C4-2B (cell line): ENCODE data around the gene PHACTR4.

Experiments used
- H3K27ac ChIP-seq: fragments of 450-650 bp; 2 replicates; pipeline ENCODE4 v1.5.1; 2017
- CTCF ChIP-seq: fragments of 450-650 bp; conservative IDR thresholded peaks from 2 replicates; pipeline ENCODE4 v1.5.1; 2017; ENCODE audit warnings: mild to moderate bottlenecking
- ZFX ChIP-seq: fragments of 450-650 bp; IDR thresholded peaks from 2 replicates; pipeline ENCODE4 v1.6.1; 2017

Gene PHACTR4

DNA sequence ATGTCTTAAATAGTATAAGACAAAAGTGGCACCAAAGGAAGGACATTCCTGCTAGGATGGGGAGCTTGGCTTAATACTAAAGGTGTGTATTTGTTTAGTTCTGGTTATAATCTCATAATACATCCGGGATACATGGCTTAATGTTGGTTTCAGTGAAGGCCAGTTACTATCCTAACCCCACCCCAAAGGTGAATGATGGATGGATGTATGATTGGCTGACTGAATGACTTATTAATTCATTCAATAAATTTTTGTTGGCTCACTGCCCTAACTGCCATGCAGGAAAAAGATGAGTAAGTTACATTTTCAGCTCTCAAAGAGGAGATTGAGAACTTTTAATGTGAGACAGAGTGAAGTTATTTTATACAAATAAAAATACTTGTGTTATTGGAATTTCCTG is 52.2 kb downstream of the PHACTR4 start:
- H3K27ac ChIP-seq = no peak overlapping the region

DNA sequence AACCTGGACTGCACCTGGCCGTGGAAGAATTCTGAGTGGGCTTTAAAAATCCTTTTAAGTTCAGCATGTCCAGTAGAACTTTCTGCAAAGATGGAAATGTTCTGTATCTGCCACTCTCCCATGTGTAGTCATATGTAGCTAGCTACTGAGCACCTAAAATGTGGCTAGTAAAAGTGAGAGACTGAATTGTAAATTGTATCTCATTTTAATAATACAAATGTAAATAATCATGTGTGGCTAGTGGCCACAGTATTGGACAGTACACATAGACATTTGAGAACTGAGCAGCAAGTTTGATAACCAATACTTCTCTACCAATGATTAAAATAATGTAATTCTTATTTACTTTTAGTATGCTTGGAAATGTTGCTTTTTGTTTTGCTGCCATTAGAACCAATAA is 57.3 kb downstream of the PHACTR4 start:
- TF ChIP-seq ZFX (no peak), CTCF (no peak)
- no peak overlapping the region for H3K27ac ChIP-seq

More for the DNA sequence above, 52.2 kb downstream of the PHACTR4 start:
- TF ChIP-seq ZFX (no peak), CTCF (no peak)

DNA sequence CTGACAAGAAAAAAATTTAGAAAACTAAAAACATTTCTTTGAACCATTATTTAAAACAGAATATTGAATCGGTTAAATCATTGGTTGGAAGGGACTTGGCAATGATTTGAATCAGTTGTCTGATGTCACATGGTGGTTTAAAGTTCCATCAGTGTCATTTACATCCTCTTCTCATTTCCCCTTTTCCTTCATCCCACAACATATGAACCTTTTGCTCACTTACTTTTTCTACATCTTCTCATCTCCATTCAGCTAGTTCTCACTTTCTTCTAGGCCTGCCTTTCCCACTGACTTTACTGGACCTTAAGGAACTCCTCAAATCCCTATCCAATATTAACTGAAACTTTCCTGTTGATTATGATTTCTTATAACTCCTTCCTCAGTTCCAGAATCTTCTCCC is 58.5 kb downstream of the PHACTR4 start:
- H3K27ac ChIP-seq = no peak overlapping the region
- no peak for TF ChIP-seq ZFX
- no peak for TF ChIP-seq CTCF

GRCh38 chr1:28428990-28429520 is 59.5 kb downstream of the PHACTR4 start:
- TF ChIP-seq ZFX = no peak
- no peak for TF ChIP-seq CTCF
- H3K27ac ChIP-seq = no peak overlapping the region

DNA sequence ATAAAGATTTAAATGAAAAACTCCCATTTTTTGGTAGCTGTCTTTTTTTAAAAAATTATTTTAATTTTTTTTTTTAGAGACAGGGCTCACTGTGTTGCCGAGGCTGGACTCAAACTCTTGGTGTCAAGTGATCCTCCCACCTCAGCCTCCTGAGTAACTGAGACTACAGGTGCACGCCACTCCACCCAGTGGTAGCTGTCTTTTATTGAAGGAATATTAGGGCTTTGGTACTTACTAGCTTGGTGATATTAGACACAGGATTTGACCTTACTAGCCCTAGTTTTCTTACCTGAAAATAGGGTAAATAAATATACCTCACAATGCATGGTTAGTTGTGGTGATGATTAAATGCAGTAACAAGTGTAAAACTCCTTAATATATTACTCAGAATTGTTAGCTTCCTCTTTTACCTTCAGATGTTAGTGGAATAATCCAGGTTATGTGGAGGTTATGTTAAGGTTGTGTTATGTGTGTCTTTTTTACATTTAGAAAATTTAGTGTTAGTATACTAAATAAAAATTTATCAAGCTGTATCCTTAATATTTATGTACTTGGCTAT is 66.8 kb downstream of the PHACTR4 start:
- TF ChIP-seq ZFX (no peak), CTCF (no peak; the same call in 1 of the 2 replicates)
- H3K27ac ChIP-seq = no peak overlapping the region

DNA sequence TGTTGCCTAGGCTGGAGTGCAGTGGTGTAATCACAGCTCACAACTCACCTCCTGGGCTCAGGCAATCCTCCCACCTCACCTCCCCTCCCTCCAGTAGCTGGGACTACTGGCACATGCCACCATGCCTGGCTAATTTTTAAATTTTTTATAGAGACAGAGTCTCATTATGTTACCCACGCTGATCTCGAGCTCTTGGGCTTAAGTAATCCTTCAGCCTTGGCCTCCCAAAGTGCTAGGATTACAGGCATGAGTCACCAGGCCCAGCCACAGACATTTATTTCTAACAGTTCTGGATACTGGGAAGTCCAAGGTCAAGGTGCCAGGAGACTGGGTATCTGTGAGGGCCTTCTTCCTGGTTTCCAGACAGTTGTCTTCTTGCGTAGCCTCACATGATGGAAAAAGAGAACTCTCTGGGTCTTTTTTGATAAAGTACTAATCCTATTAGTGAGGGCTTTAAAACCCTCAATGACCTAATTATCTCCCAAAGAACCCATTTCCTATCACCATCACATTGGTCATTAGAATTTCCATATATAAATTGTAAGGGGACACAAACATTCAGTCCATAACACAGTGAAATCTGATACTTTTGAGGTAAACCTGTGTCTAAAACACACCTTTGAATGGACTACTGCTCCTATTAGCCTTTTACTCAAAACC is 67.9 kb downstream of the PHACTR4 start:
- TF ChIP-seq CTCF = no peak
- no peak for TF ChIP-seq ZFX
- H3K27ac ChIP-seq = peak overlapping the region; percentile 50

GRCh38 chr1:28437924-28438699 is 68.6 kb downstream of the PHACTR4 start:
- TF ChIP-seq ZFX (no peak), CTCF (no peak)
- peak overlapping the region; percentile 50 for H3K27ac ChIP-seq
